Activated CD8-positive, alpha-beta T cell treated with anti-CD3 and anti-CD28 coated beads for 36 hours (primary cell): ENCODE measurements around the gene RFX3. TPM values are rescaled to one million over a fixed set of nuclear protein-coding genes. Genes with fewer than 3 reads are reported as not detected.

Experiments used
- ATAC-seq: fragments of 200-7000 bp; cut with Tn5 transposase; one replicate; pipeline ENCODE4 v1.10.0; 2021; ENCODE audit warnings: mild to moderate bottlenecking, moderate library complexity
- CTCF ChIA-PET: fragments of 350-600 bp; sonication (Branson Sonifier 250); formaldehyde crosslinking; loops from one replicate; lab custom pipeline; 2021; ENCODE audit warnings: antibody characterized with exemption; lab: Charles Lee
- POLR2A ChIA-PET: fragments of 350-600 bp; sonication (Branson Sonifier 250); formaldehyde crosslinking; loops from one replicate; lab custom pipeline; 2021; ENCODE audit warnings: antibody characterized with exemption; lab: Charles Lee
- DNase-seq: peaks from one replicate; pipeline ENCODE4 v3.0.0-alpha.2; 2020
- H3K27ac Mint-ChIP-seq: one replicate; pipeline ENCODE4 v1.8.0; 2021; ENCODE audit warnings: mild to moderate bottlenecking, mixed read lengths
- H3K27me3 Mint-ChIP-seq: one replicate; pipeline ENCODE4 v1.8.0; 2021; ENCODE audit warnings: mixed read lengths
- H3K36me3 Mint-ChIP-seq: one replicate; pipeline ENCODE4 v1.8.0; 2021; ENCODE audit warnings: low read depth, mixed read lengths
- H3K4me1 Mint-ChIP-seq: one replicate; pipeline ENCODE4 v1.8.0; 2021; ENCODE audit warnings: low read depth, mixed read lengths
- H3K4me3 Mint-ChIP-seq: one replicate; pipeline ENCODE4 v1.8.0; 2021; ENCODE audit warnings: mild to moderate bottlenecking, moderate library complexity, mixed read lengths
- H3K9me3 Mint-ChIP-seq: one replicate; pipeline ENCODE4 v1.8.0; 2021; ENCODE audit warnings: mixed read lengths
- CTCF ChIP-seq: fragments of 200-600 bp; IDR thresholded peaks from one replicate; pipeline ENCODE4 v1.8.0; 2022; ENCODE audit warnings: antibody characterized with exemption, mild to moderate bottlenecking
- intact Hi-C: fragments of 100-400 bp; cut with micrococcal nuclease; formaldehyde crosslinking; loops from one replicate; pipeline ENCODE4 v1.10.0; 2022
- total RNA-seq, 2 experiments: library from RNA; stranded (reverse); gene quantifications; one replicate each; pipeline ENCODE4 v1.2.3, GENCODE V29; 2021

Gene RFX3
- total RNA-seq, 2 experiments from 2014 or later: 10.3 to 12.3 TPM

- POLR2A ChIA-PET: no interaction called here
- DNase-seq: no peak
- no peak for TF ChIP-seq CTCF
These were observed 355.0 kb downstream of the RFX3 start for GRCh38 chr9:3170819-3171218.

More at GRCh38 chr9:3170819-3171218, 355.0 kb downstream of the RFX3 start:
- CTCF ChIA-PET: no interaction called here
- H3K27ac Mint-ChIP-seq: no peak overlapping the region
- intact Hi-C loops: no loop called here
- no peak overlapping the region for H3K4me3 Mint-ChIP-seq
- H3K36me3 Mint-ChIP-seq: no peaks in the 10 kb centered on the region
- H3K4me1 Mint-ChIP-seq: no peaks in the 10 kb centered on the region
- no peaks in the 10 kb centered on the region for H3K9me3 Mint-ChIP-seq
- no peak for ATAC-seq
- H3K27me3 Mint-ChIP-seq: peaks cover 27% of the 10 kb centered on the region
